Activated naive CD4-positive, alpha-beta T cell treated with anti-CD3 and anti-CD28 coated beads for 36 hours (primary cell): Measurements from ENCODE around the gene FBXL15. TPM values are rescaled to one million over a fixed set of nuclear protein-coding genes. Genes with fewer than 3 reads are reported as not detected.

Experiments
- CTCF ChIA-PET: fragments of 350-600 bp; sonication (Branson Sonifier 250); formaldehyde crosslinking; loops from one replicate; lab custom pipeline; 2021; ENCODE audit warnings: antibody characterized with exemption; lab: Charles Lee
- DNase-seq: peaks from one replicate; pipeline ENCODE4 v3.0.0-alpha.2; 2020
- H3K27ac Mint-ChIP-seq: one replicate; pipeline ENCODE4 v1.8.0; 2021; ENCODE audit warnings: mild to moderate bottlenecking, mixed read lengths
- H3K27me3 Mint-ChIP-seq: one replicate; pipeline ENCODE4 v1.8.0; 2021; ENCODE audit warnings: low read depth, mixed read lengths
- H3K36me3 Mint-ChIP-seq: one replicate; pipeline ENCODE4 v1.8.0; 2021; ENCODE audit warnings: low read depth, mixed read lengths
- H3K4me1 Mint-ChIP-seq: one replicate; pipeline ENCODE4 v1.8.0; 2021; ENCODE audit warnings: low read depth, mixed read lengths
- H3K4me3 Mint-ChIP-seq: one replicate; pipeline ENCODE4 v1.8.0; 2021; ENCODE audit warnings: mild to moderate bottlenecking, moderate library complexity, mixed read lengths
- H3K9me3 Mint-ChIP-seq: one replicate; pipeline ENCODE4 v1.8.0; 2021; ENCODE audit warnings: mixed read lengths
- intact Hi-C: fragments of 100-400 bp; cut with micrococcal nuclease; formaldehyde crosslinking; loops from one replicate; pipeline ENCODE4 v1.15.1; 2023
- total RNA-seq, 2 experiments: library from RNA; stranded (reverse); gene quantifications; one replicate each; pipeline ENCODE4 v1.2.3, GENCODE V29; 2021

Gene FBXL15, protein sequence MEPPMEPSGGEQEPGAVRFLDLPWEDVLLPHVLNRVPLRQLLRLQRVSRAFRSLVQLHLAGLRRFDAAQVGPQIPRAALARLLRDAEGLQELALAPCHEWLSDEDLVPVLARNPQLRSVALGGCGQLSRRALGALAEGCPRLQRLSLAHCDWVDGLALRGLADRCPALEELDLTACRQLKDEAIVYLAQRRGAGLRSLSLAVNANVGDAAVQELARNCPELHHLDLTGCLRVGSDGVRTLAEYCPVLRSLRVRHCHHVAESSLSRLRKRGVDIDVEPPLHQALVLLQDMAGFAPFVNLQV
- 10 to 100 TPM in 1 of 2 experiments, 1 to 10 TPM in 1; 9.9 to 10.8 TPM for total RNA-seq

DNA sequence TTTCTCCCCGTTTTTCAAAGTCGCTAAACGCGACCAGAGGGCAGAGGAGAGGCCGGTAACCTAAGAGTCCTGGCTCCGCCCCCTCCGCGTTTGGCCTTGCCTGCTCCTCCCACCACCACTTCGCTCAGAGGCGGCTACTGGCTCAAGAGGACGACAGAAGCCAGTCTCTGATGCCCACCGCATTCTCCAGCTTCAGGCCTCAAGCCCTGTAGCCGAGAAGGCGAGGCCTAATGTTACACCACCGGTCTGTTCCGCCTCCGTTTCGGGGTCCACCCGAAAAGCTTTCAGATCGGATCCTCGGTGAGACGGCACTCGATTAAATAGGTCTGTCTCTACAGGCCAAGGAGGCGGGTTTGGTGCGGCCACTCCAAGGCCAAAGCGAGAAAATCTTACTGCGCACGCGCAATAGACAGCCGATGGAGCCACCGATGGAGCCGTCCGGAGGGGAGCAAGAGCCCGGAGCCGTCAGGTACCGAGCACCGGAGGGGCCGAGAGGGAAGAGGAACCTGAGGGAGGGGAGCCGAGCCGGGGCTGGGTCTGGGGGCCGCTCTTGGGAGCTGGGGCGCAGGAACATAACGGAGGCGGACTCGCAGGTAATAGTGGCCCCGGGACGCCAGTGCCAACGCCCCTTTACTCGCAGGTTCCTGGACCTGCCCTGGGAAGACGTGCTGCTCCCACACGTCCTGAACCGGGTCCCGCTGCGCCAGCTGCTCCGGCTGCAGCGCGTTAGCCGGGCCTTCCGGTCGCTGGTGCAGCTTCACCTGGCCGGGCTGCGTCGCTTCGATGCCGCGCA, at the start of gene FBXL15:
TSS of gene FBXL15 (plus strand) at position 123 of the 793 bp plus-strand sequence. CDS start at position 417, 294 bp downstream.
- H3K4me1 Mint-ChIP-seq = peaks cover 30% of the 10 kb centered on the region
- H3K27ac Mint-ChIP-seq = peak within 1 kb of the TSS; percentile 91
- CTCF ChIA-PET = interaction anchor here (0.7 to 6.1 kb wide), 14 partner anchors 9 to 194 kb away, joined by 3 to 49 read pairs (median 8); partner anchors contain the start of genes C10orf95 and NFKB2
- peaks cover 21% of the 10 kb centered on the region for H3K27me3 Mint-ChIP-seq
- intact Hi-C loops = loop anchor here (1.0 to 5.0 kb wide), 10 partner anchors 11 to 604 kb away; partner anchors contain the start of genes ACTR1A, CUEDC2 and OGA
- H3K4me3 Mint-ChIP-seq = peak within 1 kb of the TSS; percentile 95
- H3K36me3 Mint-ChIP-seq = peaks cover 1% of the 10 kb centered on the region
- DNase-seq = peak; percentile 98
- no peaks in the 10 kb centered on the region for H3K9me3 Mint-ChIP-seq

DNA sequence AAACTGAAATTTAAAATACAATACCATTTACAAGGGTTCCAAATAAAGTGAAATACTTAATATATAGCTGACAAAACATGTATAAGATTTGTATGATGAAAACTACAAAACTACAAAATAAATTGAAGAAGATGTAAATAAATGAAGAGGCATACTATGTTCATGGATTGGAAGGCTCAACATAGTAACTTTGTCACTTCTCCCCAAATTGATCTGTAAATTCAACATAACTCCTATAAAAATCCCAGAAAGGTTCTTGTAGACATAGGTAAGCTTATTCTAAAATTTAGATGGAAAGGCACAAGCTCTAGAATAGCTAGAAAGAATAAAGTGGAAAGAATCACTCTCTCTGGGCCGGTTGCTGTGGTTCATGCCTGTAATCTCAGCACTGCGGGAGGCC, 49.3 kb upstream of the FBXL15 start:
- DNase-seq = no peak
- no peaks in the 10 kb centered on the region for H3K27me3 Mint-ChIP-seq
- intact Hi-C loops = no loop called here
- H3K4me3 Mint-ChIP-seq = no peak overlapping the region
- H3K36me3 Mint-ChIP-seq = peaks cover 41% of the 10 kb centered on the region
- CTCF ChIA-PET = interaction anchor here (0.9 to 7.6 kb wide), 5 partner anchors 13 to 142 kb away, joined by 3 to 51 read pairs (median 4); no protein-coding TSS in a partner anchor
- no peaks in the 10 kb centered on the region for H3K9me3 Mint-ChIP-seq
- H3K27ac Mint-ChIP-seq = no peak overlapping the region
- no peaks in the 10 kb centered on the region for H3K4me1 Mint-ChIP-seq

DNA sequence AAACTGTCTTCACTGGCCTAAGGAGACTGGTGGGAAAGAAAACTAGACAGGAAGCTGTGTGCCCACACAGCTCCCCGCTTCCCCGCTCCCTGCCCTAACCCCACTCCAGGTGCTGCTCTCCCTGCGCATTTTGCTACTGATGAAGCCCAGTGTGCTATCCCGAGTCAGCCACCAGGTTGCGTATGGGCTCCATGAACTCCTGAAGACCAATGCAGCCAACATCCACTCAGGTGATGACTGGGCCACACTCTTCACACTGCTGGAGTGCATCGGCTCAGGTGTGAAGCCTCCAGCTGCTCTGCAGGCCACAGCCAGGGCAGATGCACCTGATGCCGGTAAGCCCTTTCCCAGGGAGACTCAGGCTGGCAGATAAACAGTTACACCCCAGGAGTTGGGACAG, 45.4 kb upstream of the FBXL15 start:
- no peak overlapping the region for H3K27ac Mint-ChIP-seq
- H3K27me3 Mint-ChIP-seq = no peaks in the 10 kb centered on the region
- intact Hi-C loops = no loop called here
- no peak overlapping the region for H3K4me3 Mint-ChIP-seq
- DNase-seq = no peak
- CTCF ChIA-PET = interaction anchor here (0.6 to 7.6 kb wide), 3 partner anchors 18 to 302 kb away, joined by 3 to 51 read pairs (median 3); no protein-coding TSS in a partner anchor
- no peaks in the 10 kb centered on the region for H3K4me1 Mint-ChIP-seq
- H3K36me3 Mint-ChIP-seq = peaks cover 35% of the 10 kb centered on the region
- H3K9me3 Mint-ChIP-seq = no peaks in the 10 kb centered on the region

DNA sequence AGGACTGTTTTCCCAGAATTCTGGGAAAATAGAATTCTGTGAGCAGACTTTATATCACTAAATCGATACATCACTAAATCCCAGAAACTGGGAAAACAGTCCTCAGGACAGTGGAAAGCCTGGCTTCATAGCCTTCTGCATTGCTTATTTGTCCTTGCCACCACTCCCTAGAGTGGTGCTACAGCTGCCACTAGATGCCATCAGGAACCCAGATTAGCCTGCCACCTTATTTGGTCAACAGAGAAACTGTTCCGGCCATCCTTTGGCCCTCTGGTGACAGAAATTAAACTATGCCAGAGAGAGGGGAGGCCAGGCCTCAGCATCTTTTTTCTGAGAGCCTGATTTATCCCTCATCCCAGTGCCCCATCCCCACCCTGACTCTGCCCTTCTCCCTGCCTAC, 44.8 kb upstream of the FBXL15 start:
- H3K27me3 Mint-ChIP-seq = no peaks in the 10 kb centered on the region
- H3K36me3 Mint-ChIP-seq = peaks cover 34% of the 10 kb centered on the region
- no peaks in the 10 kb centered on the region for H3K4me1 Mint-ChIP-seq
- no peak overlapping the region for H3K4me3 Mint-ChIP-seq
- intact Hi-C loops = no loop called here
- no peak overlapping the region for H3K27ac Mint-ChIP-seq
- CTCF ChIA-PET = interaction anchor here (0.6 to 1.5 kb wide), 3 partner anchors 18 to 149 kb away, joined by 3 to 4 read pairs (median 3); no protein-coding TSS in a partner anchor
- DNase-seq = no peak
- no peaks in the 10 kb centered on the region for H3K9me3 Mint-ChIP-seq

DNA sequence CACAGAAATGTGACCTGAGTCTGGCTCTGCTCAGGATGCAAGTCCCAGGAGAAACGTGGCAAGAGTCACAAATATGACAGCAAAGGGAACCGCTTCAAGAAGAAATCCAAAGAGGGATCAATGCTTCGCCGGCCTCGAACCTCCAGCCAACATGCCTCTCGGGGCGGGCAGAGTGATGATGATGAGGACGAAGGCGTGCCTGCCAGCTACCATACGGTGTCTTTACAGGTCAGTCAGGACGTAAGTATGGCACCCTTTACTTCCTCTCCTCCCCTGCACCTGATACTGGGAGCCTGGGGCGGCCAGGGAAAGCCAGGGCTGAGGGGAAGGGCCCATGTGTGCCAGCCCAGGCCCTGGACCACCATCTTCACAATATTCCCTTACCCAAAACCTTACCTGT, 43.7 kb upstream of the FBXL15 start:
- intact Hi-C loops = no loop called here
- no peak for DNase-seq
- H3K27me3 Mint-ChIP-seq = no peaks in the 10 kb centered on the region
- CTCF ChIA-PET = interaction anchor here (1.5 kb wide), 1 partner anchor 17 kb away, joined by 4 read pairs; no protein-coding TSS in a partner anchor
- H3K9me3 Mint-ChIP-seq = no peaks in the 10 kb centered on the region
- no peak overlapping the region for H3K4me3 Mint-ChIP-seq
- H3K4me1 Mint-ChIP-seq = no peaks in the 10 kb centered on the region
- peaks cover 32% of the 10 kb centered on the region for H3K36me3 Mint-ChIP-seq
- H3K27ac Mint-ChIP-seq = no peak overlapping the region

DNA sequence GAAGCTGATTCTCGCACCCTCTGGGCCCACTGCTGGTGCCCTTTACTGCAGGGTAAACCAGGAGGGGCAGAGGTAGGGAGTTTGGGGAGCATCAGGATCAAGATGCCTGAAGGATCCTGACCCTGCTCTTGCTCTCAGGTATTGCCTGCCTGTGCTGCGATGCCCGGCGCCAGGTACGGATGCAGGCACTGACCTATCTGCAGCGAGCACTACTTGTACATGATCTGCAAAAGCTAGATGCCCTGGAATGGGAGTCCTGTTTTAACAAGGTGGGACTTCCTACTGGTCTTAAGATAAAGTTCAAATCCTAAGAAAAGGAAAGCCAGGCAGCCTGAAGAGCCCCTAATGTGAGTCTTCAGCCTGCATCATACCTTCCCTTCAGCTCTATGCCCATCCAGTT, 41.3 kb upstream of the FBXL15 start:
- Mint-ChIP-seq H3K36me3 (peaks cover 26% of the 10 kb centered on the region), H3K4me1 (peaks cover 4% of the 10 kb centered on the region), H3K9me3 (no peaks in the 10 kb centered on the region), H3K27ac (no peak overlapping the region), H3K27me3 (no peaks in the 10 kb centered on the region), H3K4me3 (no peak overlapping the region)
- DNase-seq = no peak
- CTCF ChIA-PET = interaction anchor here (1.0 to 1.7 kb wide), 8 partner anchors 20 to 150 kb away, joined by 3 to 5 read pairs (median 3); no protein-coding TSS in a partner anchor
- intact Hi-C loops = no loop called here

DNA sequence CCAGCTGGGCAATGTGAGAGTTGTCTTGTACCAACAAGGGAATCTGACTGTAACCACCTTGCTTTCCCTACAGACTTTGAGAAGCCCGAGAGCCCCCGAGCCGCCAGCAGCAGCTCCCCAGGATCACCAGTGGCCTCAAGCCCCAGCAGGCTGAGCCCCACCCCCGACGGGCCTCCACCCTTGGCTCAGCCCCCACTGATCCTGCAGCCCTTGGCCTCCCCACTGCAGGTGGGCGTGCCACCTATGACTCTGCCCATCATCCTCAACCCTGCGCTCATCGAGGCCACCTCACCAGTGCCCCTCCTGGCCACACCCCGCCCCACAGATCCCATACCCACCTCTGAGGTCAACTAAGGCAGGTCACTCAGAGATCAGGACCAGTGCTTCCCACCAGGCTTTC, 38.7 kb upstream of the FBXL15 start:
- Mint-ChIP-seq H3K4me1 (peaks cover 10% of the 10 kb centered on the region), H3K9me3 (no peaks in the 10 kb centered on the region), H3K27me3 (no peaks in the 10 kb centered on the region), H3K36me3 (peaks cover 16% of the 10 kb centered on the region), H3K4me3 (no peak overlapping the region), H3K27ac (no peak overlapping the region)
- intact Hi-C loops = no loop called here
- DNase-seq = no peak
- CTCF ChIA-PET = interaction anchor here (0.7 to 6.2 kb wide), 5 partner anchors 13 to 201 kb away, joined by 3 to 43 read pairs (median 4); no protein-coding TSS in a partner anchor

DNA sequence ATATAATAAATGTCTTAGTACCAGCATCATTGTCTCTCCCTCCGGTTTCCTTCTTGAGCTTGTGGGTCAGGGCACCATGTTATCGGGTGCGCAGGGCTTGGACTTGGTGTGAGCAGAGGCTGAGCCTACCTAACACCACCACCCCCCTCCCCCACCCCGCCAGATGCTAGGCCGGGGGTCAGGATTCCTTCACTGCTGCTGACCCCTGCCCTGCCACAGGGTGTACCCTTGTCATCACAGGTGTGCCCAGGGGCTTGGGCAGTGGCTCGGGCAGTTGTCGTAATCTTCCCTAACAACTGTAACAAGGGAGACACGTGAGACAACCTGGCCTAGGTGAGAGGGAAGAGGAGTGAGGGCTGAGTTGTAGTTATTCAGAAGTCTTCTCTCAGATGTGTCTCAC, 37.8 kb upstream of the FBXL15 start:
- Mint-ChIP-seq H3K9me3 (no peaks in the 10 kb centered on the region), H3K4me3 (no peak overlapping the region), H3K4me1 (peaks cover 10% of the 10 kb centered on the region), H3K27me3 (no peaks in the 10 kb centered on the region), H3K36me3 (peaks cover 15% of the 10 kb centered on the region), H3K27ac (no peak overlapping the region)
- DNase-seq = no peak
- CTCF ChIA-PET = interaction anchor here (1.5 to 6.2 kb wide), 5 partner anchors 14 to 152 kb away, joined by 3 to 43 read pairs (median 4); no protein-coding TSS in a partner anchor
- intact Hi-C loops = no loop called here

DNA sequence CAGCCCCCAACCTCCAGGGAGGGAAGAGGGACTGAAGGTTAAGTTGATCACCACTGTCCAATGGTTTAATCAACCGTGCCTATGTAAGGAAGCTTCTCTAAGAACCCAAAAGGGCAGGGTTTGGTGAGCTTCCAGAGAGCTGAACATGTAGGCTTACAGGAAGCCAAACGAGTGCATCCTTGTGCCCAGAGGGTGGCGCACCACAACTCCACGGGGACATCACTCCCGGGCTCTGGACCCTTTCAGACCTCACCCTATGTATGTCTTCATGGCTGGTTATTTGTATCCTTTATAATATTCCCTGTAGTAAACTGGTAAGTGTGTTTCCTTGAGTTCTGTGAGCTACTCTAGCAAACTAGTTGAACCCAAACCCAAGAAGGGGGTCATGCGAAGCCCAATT, 36.6 kb upstream of the FBXL15 start:
- no peaks in the 10 kb centered on the region for H3K27me3 Mint-ChIP-seq
- no peaks in the 10 kb centered on the region for H3K9me3 Mint-ChIP-seq
- CTCF ChIA-PET = interaction anchor here (0.8 to 6.2 kb wide), 13 partner anchors 10 to 200 kb away, joined by 3 to 43 read pairs (median 4); no protein-coding TSS in a partner anchor
- H3K4me3 Mint-ChIP-seq = no peak overlapping the region
- DNase-seq = peak; percentile 49
- intact Hi-C loops = loop anchor here (2.0 kb wide), 1 partner anchor 95 kb away; no protein-coding TSS in a partner anchor
- peaks cover 15% of the 10 kb centered on the region for H3K36me3 Mint-ChIP-seq
- H3K27ac Mint-ChIP-seq = no peak overlapping the region
- H3K4me1 Mint-ChIP-seq = peaks cover 10% of the 10 kb centered on the region

DNA sequence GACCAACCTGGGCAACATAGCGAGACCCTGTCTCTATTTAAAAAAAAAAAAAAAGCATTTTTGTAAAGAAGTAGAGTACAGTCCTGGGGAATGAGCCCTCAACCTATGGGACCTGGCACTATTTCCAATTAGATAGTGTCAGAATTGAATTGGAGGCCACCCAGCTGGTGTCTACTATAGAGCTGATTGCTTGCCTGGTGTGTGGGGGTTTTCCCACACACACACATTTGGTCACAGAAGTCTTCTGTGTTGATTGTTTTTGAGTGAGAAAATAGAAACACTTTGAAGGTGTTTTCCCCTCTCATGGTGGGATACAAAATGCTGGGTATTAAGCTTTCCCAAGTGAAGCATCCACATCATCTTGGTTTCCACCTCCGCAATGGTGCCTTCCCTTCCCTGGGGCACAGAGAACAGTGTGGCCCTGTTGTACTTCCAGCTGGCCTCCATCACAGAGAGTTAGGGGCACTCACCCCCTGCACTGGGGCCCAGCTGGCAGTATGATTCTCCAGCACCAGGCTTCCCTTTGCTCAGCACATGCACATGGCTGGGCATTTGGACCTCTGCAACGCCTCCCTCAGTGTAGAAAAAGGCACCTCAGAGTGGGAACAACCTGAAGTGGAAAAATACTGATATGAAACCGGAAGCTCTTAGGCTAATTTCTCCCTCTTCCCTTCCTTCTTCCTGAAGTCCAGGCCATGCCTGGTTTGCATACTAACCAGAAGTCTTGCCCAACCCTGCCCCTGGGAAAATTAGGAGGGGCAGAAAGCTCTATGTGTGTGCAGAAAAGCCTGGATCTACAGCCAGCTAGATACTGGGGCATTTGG, 35.8 kb upstream of the FBXL15 start:
- Mint-ChIP-seq H3K36me3 (peaks cover 15% of the 10 kb centered on the region), H3K4me3 (no peak overlapping the region), H3K4me1 (peaks cover 10% of the 10 kb centered on the region), H3K27me3 (no peaks in the 10 kb centered on the region), H3K9me3 (no peaks in the 10 kb centered on the region), H3K27ac (no peak overlapping the region)
- intact Hi-C loops = loop anchor here (2.0 kb wide), 1 partner anchor 94 kb away; no protein-coding TSS in a partner anchor
- CTCF ChIA-PET = interaction anchor here (0.6 to 6.2 kb wide), 17 partner anchors 9 to 236 kb away, joined by 3 to 43 read pairs (median 4); no protein-coding TSS in a partner anchor
- peak; percentile 10 for DNase-seq

DNA sequence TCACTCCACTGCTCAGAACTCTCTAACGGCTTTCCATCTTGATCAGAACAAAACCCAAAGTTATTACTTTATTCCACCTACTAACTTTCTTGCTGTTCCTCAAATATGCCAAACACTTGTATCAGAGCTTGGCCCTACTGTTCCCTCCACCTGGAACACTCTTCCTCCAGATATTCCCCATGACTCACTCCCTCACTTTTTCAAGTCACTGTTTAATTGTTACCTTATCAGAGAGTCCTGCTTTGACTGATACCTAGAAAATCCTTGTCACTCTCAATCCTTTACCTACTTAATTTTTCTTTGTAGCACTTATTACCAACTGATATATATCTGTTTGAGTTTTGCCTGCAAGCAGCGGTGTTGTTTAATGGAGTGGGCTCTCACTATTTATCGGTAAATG, 30.7 kb upstream of the FBXL15 start:
- no peak for DNase-seq
- Mint-ChIP-seq H3K9me3 (no peaks in the 10 kb centered on the region), H3K36me3 (peaks cover 7% of the 10 kb centered on the region), H3K4me1 (peaks cover 19% of the 10 kb centered on the region), H3K4me3 (no peak overlapping the region), H3K27me3 (no peaks in the 10 kb centered on the region), H3K27ac (no peak overlapping the region)
- CTCF ChIA-PET = interaction anchor here (0.6 to 3.2 kb wide), 3 partner anchors 37 to 159 kb away, joined by 3 to 11 read pairs (median 3); no protein-coding TSS in a partner anchor
- intact Hi-C loops = loop anchor here (5.0 kb wide), 2 partner anchors 192 to 223 kb away; no protein-coding TSS in a partner anchor
